ENCODE data around the gene LASP1. TPM values are rescaled to one million over a fixed set of nuclear protein-coding genes. Genes with fewer than 3 reads are reported as not detected.

The LASP1 gene
- total and polyA plus RNA-seq, 2 of the 4 experiments (the other 2 are of a cell fraction): 79.8 to 262 TPM

DNA sequence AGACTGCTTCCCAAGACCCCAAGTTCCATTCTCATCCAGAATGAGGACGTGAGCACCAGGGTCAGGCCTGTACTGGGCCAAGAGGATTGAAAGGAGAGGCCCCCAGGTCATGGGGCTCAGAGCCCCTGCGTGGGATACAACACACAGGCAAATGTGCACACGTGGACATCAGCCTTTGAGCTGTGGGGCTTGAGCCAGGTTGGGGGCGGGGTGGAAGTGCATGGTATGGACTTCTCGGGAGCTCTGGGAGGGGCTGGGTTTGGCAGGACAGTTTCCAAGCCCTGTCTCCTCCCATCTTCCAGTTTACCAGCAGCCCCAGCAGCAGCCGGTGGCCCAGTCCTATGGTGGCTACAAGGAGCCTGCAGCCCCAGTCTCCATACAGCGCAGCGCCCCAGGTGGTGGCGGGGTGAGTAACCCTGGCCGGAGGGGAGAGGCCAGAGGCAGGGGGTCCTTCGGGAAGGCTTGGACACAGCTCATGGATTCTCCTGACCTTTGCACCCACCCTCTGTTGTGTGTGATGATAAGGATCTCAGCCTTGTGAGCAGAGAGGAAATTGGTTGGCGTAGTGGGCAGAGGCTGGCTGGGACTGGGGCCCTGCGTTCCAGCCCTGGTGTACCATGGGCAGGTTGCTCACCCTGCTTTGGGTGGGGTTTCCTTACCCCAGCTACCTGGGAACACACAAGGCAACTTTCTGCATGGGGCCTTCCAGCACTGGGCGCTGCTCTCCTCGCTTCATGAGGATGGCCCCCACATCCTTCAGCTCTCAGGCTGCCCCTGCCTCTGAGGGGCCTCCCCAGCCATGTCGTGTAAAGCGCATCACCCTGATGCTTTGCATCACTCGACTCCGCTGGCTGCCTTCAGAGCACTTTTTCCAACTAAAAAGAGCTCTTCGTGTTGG lies 45.1 kb downstream of the LASP1 start:
- Histone ChIP-seq H3K18ac (ENCODE audit: low read depth, low read length) (no peak overlapping the region), H2AFZ (replicated peaks; ENCODE audit: low read length, poor library complexity) (peak overlapping the region; percentile 49), H4K20me1 (ENCODE audit: insufficient read depth, low read length) (peaks cover 73% of the 10 kb centered on the region), H3K27ac (ENCODE audit: insufficient read depth, low read length) (no peak overlapping the region), H3K9me1 (ENCODE audit: insufficient read depth, low read length) (peaks cover 20% of the 10 kb centered on the region), H2AK9ac (replicated peaks; ENCODE audit: low read depth, low read length, poor library complexity) (no peak overlapping the region), H2BK120ac (ENCODE audit: low read depth, low read length) (no peak overlapping the region), H2BK20ac (ENCODE audit: low read depth, low read length) (no peak overlapping the region), H4K8ac (ENCODE audit: low read depth in 2 of 2, low read length in 2 of 2) (0 out of 4 replicates have a peak overlapping the region, but pooled peaks of 1 of the 2 experiments have one; percentile 29), H3K4me1 (ENCODE audit: control insufficient read depth, insufficient read depth, low read length) (peaks cover 6% of the 10 kb centered on the region; the same call in 1 of the 2 replicates), H2BK15ac (ENCODE audit: low read depth, low read length) (no peak overlapping the region), H2AK5ac (ENCODE audit: low read depth, low read length) (no peak overlapping the region; the same call in 1 of the 2 replicates), H3K4me2 (ENCODE audit: low read depth, low read length) (no peak overlapping the region), H3K4ac (ENCODE audit: low read depth, low read length) (no peak overlapping the region), H3K9ac (ENCODE audit: low read depth, low read length) (no peak overlapping the region), H4K5ac (ENCODE audit: low read depth, low read length) (no peak overlapping the region), H4K91ac (ENCODE audit: insufficient read depth, low read depth, low read length) (no peak overlapping the region), H3K23ac (ENCODE audit: low read depth, low read length) (no peak overlapping the region), H3K9me3 (ENCODE audit: control insufficient read depth, insufficient read depth, low read length) (no peaks in the 10 kb centered on the region), H3K4me3 (ENCODE audit: insufficient read depth, low read depth, low read length) (no peak overlapping the region), H2BK5ac (ENCODE audit: low read depth, low read length, poor library complexity, severe bottlenecking) (no peak overlapping the region), H3K36me3 (ENCODE audit: control insufficient read depth, insufficient read depth, low read length) (peaks cover 89% of the 10 kb centered on the region), H3K27me3 (ENCODE audit: control insufficient read depth, insufficient read depth, low read length) (no peaks in the 10 kb centered on the region), H3K56ac (ENCODE audit: extremely low read depth, insufficient read depth, low read length) (no peak overlapping the region), H3K14ac (replicated peaks; ENCODE audit: low read depth, low read length) (no peak overlapping the region), H3K79me1 (ENCODE audit: low read depth in 1 of 2, low read length in 2 of 2) (peaks cover 63 to 94% of the 10 kb centered on the region in 2 experiments; a peak in 3 of 4 replicates)
- POLR2A ChIA-PET (ENCODE audit: unreplicated experiment): no interaction called here
- intact Hi-C loops (cut with micrococcal nuclease): no loop called here
- dilution Hi-C loops (cut with HindIII; ENCODE audit: low sequenced_read_pairs, unreplicated experiment): no loop called here
- no TSS peak for BruUV-seq (replicated peaks)
- in situ Hi-C loops (cut with MboI; ENCODE audit: low sequenced_read_pairs): no loop called here
- CTCF ChIA-PET: no interaction called here
- no peak for DNase-seq
- ATAC-seq (ENCODE audit: low read depth): no peak; the same call in 1 of the 2 replicates
- no peak for TF ChIP-seq CEBPB (IDR thresholded peaks at IDR 0.05; ENCODE audit: low read depth, low read length)
- no peak for TF ChIP-seq RCOR1 (IDR thresholded peaks at IDR 0.05; ENCODE audit: insufficient replicate concordance, low read length)
- TF ChIP-seq, protein P1, sequence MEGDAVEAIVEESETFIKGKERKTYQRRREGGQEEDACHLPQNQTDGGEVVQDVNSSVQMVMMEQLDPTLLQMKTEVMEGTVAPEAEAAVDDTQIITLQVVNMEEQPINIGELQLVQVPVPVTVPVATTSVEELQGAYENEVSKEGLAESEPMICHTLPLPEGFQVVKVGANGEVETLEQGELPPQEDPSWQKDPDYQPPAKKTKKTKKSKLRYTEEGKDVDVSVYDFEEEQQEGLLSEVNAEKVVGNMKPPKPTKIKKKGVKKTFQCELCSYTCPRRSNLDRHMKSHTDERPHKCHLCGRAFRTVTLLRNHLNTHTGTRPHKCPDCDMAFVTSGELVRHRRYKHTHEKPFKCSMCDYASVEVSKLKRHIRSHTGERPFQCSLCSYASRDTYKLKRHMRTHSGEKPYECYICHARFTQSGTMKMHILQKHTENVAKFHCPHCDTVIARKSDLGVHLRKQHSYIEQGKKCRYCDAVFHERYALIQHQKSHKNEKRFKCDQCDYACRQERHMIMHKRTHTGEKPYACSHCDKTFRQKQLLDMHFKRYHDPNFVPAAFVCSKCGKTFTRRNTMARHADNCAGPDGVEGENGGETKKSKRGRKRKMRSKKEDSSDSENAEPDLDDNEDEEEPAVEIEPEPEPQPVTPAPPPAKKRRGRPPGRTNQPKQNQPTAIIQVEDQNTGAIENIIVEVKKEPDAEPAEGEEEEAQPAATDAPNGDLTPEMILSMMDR (conservative IDR thresholded peaks at IDR 0.05; ENCODE audit: low read depth, low read length): no peak
- 95% methylated on average over 4 of the region's 20 CpGs; no CpG with 5 or more reads in 1 of the 2 experiments for WGBS, 2 experiments (ENCODE audit: extremely low coverage in 2 of 2, insufficient read length in 1 of 2)

Measured in IMR-90 (cell line).